Stimulated activated CD8-positive, alpha-beta memory T cell treated with anti-CD3 and anti-CD28 coated beads, Interleukin-15, amount 100 ng/mL, for 4 hours (primary cell): Measurements from ENCODE around the gene ZNF580.

Experiments
- DNase-seq, 2 donors: peaks; one replicate each; pipeline ENCODE4 v3.0.0-alpha.2; 2020; ENCODE audit warnings: low read depth in 2 of 2

ZNF580 gene

GRCh38 chr19:55677572-55678028 lies 36.8 kb downstream of the ZNF580 start:
- no peak for DNase-seq

- no peak for DNase-seq
These were observed 37.4 kb downstream of the ZNF580 start for GRCh38 chr19:55678121-55678671.

- no peak for DNase-seq
These were observed 38.8 kb downstream of the ZNF580 start for GRCh38 chr19:55679343-55680257.

- no peak for DNase-seq
These were observed 39.7 kb downstream of the ZNF580 start for GRCh38 chr19:55680339-55681130.

GRCh38 chr19:55681131-55682092 lies 40.6 kb downstream of the ZNF580 start:
- DNase-seq: no peak

GRCh38 chr19:55683449-55684261 lies 42.9 kb downstream of the ZNF580 start:
- DNase-seq: no peak

GRCh38 chr19:55684946-55685681 lies 44.3 kb downstream of the ZNF580 start:
- no peak for DNase-seq

- no peak for DNase-seq
These were observed 45.0 kb downstream of the ZNF580 start for GRCh38 chr19:55685776-55686175.

GRCh38 chr19:55686311-55687050 lies 45.7 kb downstream of the ZNF580 start:
- no peak for DNase-seq

- no peak for DNase-seq
These were observed 46.7 kb downstream of the ZNF580 start for GRCh38 chr19:55687281-55688201.

GRCh38 chr19:55688422-55689218 lies 47.8 kb downstream of the ZNF580 start:
- no peak for DNase-seq

- DNase-seq: no peak
These were observed 48.8 kb downstream of the ZNF580 start for GRCh38 chr19:55689411-55690108.

GRCh38 chr19:55690109-55690768 lies 49.4 kb downstream of the ZNF580 start:
- DNase-seq: no peak

- DNase-seq: no peak
These were observed 50.2 kb downstream of the ZNF580 start for GRCh38 chr19:55690769-55691545.
